ENCODE data around the gene TMEM132E. TPM values are rescaled to one million over a fixed set of nuclear protein-coding genes. Genes with fewer than 3 reads are reported as not detected.

TMEM132E gene
- total RNA-seq, 6 experiments from 2014 or later: not detected

GRCh38 chr17:34556384-34556783, 23.0 kb upstream of the TMEM132E start:
- Mint-ChIP-seq H3K9me3 (no peaks in the 10 kb centered on the region), H3K36me3 (ENCODE audit: low read depth) (no peaks in the 10 kb centered on the region), H3K27me3 (ENCODE audit: insufficient read depth) (no peaks in the 10 kb centered on the region; the same call in 1 of the 2 replicates), H3K27ac (no peak overlapping the region), H3K4me3 (no peak overlapping the region), H3K4me1 (ENCODE audit: low read depth) (no peaks in the 10 kb centered on the region)
- no peak for TF ChIP-seq CTCF (IDR thresholded peaks at IDR 0.05)
- no peak for DNase-seq

GRCh38 chr17:34556931-34557330, 22.5 kb upstream of the TMEM132E start:
- Mint-ChIP-seq H3K4me3 (no peak overlapping the region), H3K36me3 (ENCODE audit: low read depth) (no peaks in the 10 kb centered on the region), H3K4me1 (ENCODE audit: low read depth) (no peaks in the 10 kb centered on the region), H3K27me3 (ENCODE audit: insufficient read depth) (no peaks in the 10 kb centered on the region; the same call in 1 of the 2 replicates), H3K9me3 (no peaks in the 10 kb centered on the region), H3K27ac (no peak overlapping the region)
- DNase-seq: no peak
- no peak for TF ChIP-seq CTCF (IDR thresholded peaks at IDR 0.05)

GRCh38 chr17:34561328-34561727, 18.1 kb upstream of the TMEM132E start:
- DNase-seq: no peak
- peaks cover 7% of the 10 kb centered on the region for H3K27me3 Mint-ChIP-seq (ENCODE audit: insufficient read depth)
- TF ChIP-seq CTCF (IDR thresholded peaks at IDR 0.05): no peak
- H3K4me1 Mint-ChIP-seq (ENCODE audit: low read depth): no peaks in the 10 kb centered on the region
- no peak overlapping the region for H3K4me3 Mint-ChIP-seq
- no peaks in the 10 kb centered on the region for H3K36me3 Mint-ChIP-seq (ENCODE audit: low read depth)
- H3K27ac Mint-ChIP-seq: no peak overlapping the region
- no peaks in the 10 kb centered on the region for H3K9me3 Mint-ChIP-seq

GRCh38 chr17:34562387-34562786, 17.0 kb upstream of the TMEM132E start:
- no peaks in the 10 kb centered on the region for H3K4me1 Mint-ChIP-seq (ENCODE audit: low read depth)
- H3K27me3 Mint-ChIP-seq (ENCODE audit: insufficient read depth): peaks cover 7% of the 10 kb centered on the region
- no peaks in the 10 kb centered on the region for H3K9me3 Mint-ChIP-seq

GRCh38 chr17:34565713-34566112, 13.7 kb upstream of the TMEM132E start:
- Mint-ChIP-seq H3K4me1 (ENCODE audit: low read depth) (no peaks in the 10 kb centered on the region), H3K27ac (no peak overlapping the region), H3K36me3 (ENCODE audit: low read depth) (no peaks in the 10 kb centered on the region), H3K9me3 (no peaks in the 10 kb centered on the region), H3K4me3 (no peak overlapping the region), H3K27me3 (ENCODE audit: insufficient read depth) (peaks cover 7% of the 10 kb centered on the region)
- no peak for TF ChIP-seq CTCF (IDR thresholded peaks at IDR 0.05)
- no peak for DNase-seq

More at GRCh38 chr17:34562387-34562786, 17.0 kb upstream of the TMEM132E start:
- DNase-seq: no peak
- Mint-ChIP-seq H3K4me3 (no peak overlapping the region), H3K27ac (no peak overlapping the region), H3K36me3 (ENCODE audit: low read depth) (no peaks in the 10 kb centered on the region)
- TF ChIP-seq CTCF (IDR thresholded peaks at IDR 0.05): peak; percentile 59

GRCh38 chr17:34566201-34566600, 13.2 kb upstream of the TMEM132E start:
- H3K9me3 Mint-ChIP-seq: no peaks in the 10 kb centered on the region
- H3K4me3 Mint-ChIP-seq: no peak overlapping the region
- H3K27ac Mint-ChIP-seq: no peak overlapping the region
- H3K4me1 Mint-ChIP-seq (ENCODE audit: low read depth): no peaks in the 10 kb centered on the region
- H3K36me3 Mint-ChIP-seq (ENCODE audit: low read depth): no peaks in the 10 kb centered on the region
- no peak for DNase-seq
- peaks cover 7% of the 10 kb centered on the region for H3K27me3 Mint-ChIP-seq (ENCODE audit: insufficient read depth)
- TF ChIP-seq CTCF (IDR thresholded peaks at IDR 0.05): no peak
